ENCODE measurements around the gene ROR1. TPM values are rescaled to one million over a fixed set of nuclear protein-coding genes. Genes with fewer than 3 reads are reported as not detected.

Gene ROR1
- total RNA-seq, 1 experiment from 2014 or later: 2.7 TPM

DNA sequence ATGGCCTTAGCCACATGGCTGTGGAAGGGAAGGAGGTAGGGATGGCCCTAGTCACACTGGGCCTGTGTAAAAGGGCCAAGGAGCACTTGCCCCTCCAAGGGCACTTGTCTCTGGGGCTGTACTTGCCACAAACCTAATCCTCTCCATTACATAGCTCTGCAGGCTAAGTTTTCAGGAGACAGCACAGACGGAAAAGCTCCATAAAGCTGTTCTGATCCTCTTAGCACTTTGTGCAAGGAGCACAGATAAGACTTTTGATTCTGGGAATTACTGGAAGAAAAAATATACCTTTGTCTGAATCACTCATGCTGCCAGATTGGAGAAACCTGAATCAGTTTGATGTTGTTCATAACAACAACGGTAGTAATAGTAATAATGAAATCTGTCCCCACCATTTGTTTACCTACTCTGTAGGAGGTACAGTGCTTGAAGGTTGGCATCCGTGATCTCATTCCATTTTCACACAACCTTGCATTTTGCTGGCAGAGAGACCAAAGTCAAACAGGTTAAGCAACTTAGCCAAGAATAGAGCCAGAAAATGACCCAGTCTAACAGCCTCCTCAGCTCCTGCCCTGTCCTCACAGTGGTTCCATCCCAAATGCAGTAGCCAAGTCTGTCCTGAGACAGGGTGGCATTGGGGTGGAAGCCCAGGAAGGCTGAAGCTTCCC, 207.1 kb downstream of the ROR1 start:
- ChIA-PET RAD21 (ENCODE audit: low non-redundant PET in 1 of 2, low total read pairs in 2 of 2, uncharacterized antibody in 2 of 2, unreplicated experiment in 2 of 2) (no interaction called here), POLR2A (no interaction called here), CTCF (no interaction called here)
- H4K20me1 ChIP-seq (ENCODE audit: insufficient read depth): no peaks in the 10 kb centered on the region
- no peaks in the 10 kb centered on the region for H3K36me3 ChIP-seq (ENCODE audit: control insufficient read depth in 1 of 2, insufficient read depth in 2 of 2, low read length in 2 of 2)
- H3K4me2 ChIP-seq (ENCODE audit: low read length): peak overlapping the region; percentile 22
- H3K9me2 ChIP-seq (ENCODE audit: insufficient read depth): no peaks in the 10 kb centered on the region
- no peak for TF ChIP-seq POLR2A (IDR thresholded peaks at IDR 0.05; ENCODE audit: borderline replicate concordance, extremely low read depth, insufficient read depth, insufficient read length)
- peak; percentile 53; the same call in 1 of the 2 replicates for TF ChIP-seq SP1 (IDR thresholded peaks at IDR 0.05; ENCODE audit: low read depth)
- 0 out of 2 replicates have a peak, but pooled peaks have one; percentile 16 for TF ChIP-seq CEBPB (IDR thresholded peaks at IDR 0.05; ENCODE audit: low read depth)
- 0 out of 2 replicates have a peak, but pooled peaks have one; percentile 29 for TF ChIP-seq JUND (IDR thresholded peaks at IDR 0.05)
- no peak for DNase-seq (ENCODE audit: low read depth, low spot score)
- intact Hi-C loops (cut with micrococcal nuclease): no loop called here
- no peak overlapping the region for H2AFZ ChIP-seq (ENCODE audit: low read depth, low read length, poor library complexity, severe bottlenecking)
- H3K79me2 ChIP-seq (ENCODE audit: insufficient read depth, low read length): no peaks in the 10 kb centered on the region
- H3K27ac ChIP-seq (ENCODE audit: low read depth, low read length): peak overlapping the region; percentile 23; the same call in 1 of the 2 replicates
- no peaks in the 10 kb centered on the region for H3K27me3 ChIP-seq (ENCODE audit: insufficient read depth, low read length)
- H3K4me1 ChIP-seq (ENCODE audit: control insufficient read depth in 1 of 2, insufficient read depth in 2 of 2, low read length in 2 of 2): peaks cover 11 to 15% of the 10 kb centered on the region in 2 experiments; a peak in 2 of 4 replicates
- ATAC-seq: peak; percentile 61
- no peaks in the 10 kb centered on the region for H3K9me3 ChIP-seq (ENCODE audit: control insufficient read depth in 1 of 2, insufficient read depth in 1 of 2, low read depth in 1 of 2, low read length in 2 of 2)
- H3K9ac ChIP-seq (ENCODE audit: low read length): no peak overlapping the region
- H3K4me3 ChIP-seq (replicated peaks in 1 of 2; ENCODE audit: low read depth in 1 of 2, low read length in 2 of 2): no peak overlapping the region
- BruUV-seq (replicated peaks): no TSS peak

DNA sequence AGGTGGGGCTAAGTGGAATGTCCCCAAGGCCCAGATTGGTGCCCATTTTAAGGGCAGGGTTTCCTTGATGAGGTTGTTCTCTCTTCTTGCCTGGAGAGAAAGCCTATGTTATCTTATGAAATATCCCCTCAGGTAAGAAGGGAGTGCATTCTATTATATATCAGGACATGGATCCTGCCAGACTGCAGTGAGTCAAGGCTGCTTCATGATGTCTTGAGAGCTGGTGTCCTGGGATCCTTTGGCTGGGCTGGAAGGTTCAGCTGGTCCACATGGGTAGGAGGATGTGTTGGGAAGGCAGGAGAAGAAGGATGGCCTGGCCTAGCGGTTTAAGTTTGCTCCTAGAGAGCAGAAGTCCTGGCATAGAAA, 207.6 kb downstream of the ROR1 start:
- Histone ChIP-seq H3K4me2 (ENCODE audit: low read length) (peak overlapping the region; percentile 22), H4K20me1 (ENCODE audit: insufficient read depth) (no peaks in the 10 kb centered on the region), H3K27ac (ENCODE audit: low read depth, low read length) (0 out of 2 replicates have a peak overlapping the region, but pooled peaks have one; percentile 16), H3K36me3 (ENCODE audit: control insufficient read depth in 1 of 2, insufficient read depth in 2 of 2, low read length in 2 of 2) (no peaks in the 10 kb centered on the region), H3K27me3 (ENCODE audit: insufficient read depth, low read length) (no peaks in the 10 kb centered on the region), H3K79me2 (ENCODE audit: insufficient read depth, low read length) (no peaks in the 10 kb centered on the region), H3K4me3 (replicated peaks in 1 of 2; ENCODE audit: low read depth in 1 of 2, low read length in 2 of 2) (no peak overlapping the region), H3K9me3 (ENCODE audit: control insufficient read depth in 1 of 2, insufficient read depth in 1 of 2, low read depth in 1 of 2, low read length in 2 of 2) (no peaks in the 10 kb centered on the region), H3K4me1 (ENCODE audit: control insufficient read depth in 1 of 2, insufficient read depth in 2 of 2, low read length in 2 of 2) (peaks cover 11 to 15% of the 10 kb centered on the region in 2 experiments; a peak in 2 of 4 replicates), H3K9me2 (ENCODE audit: insufficient read depth) (no peaks in the 10 kb centered on the region), H3K9ac (ENCODE audit: low read length) (no peak overlapping the region), H2AFZ (ENCODE audit: low read depth, low read length, poor library complexity, severe bottlenecking) (no peak overlapping the region)
- ATAC-seq (no peak; the same call in 1 of the 2 replicates), DNase-seq (ENCODE audit: low read depth, low spot score) (no peak)
- CTCF ChIA-PET: no interaction called here
- TF ChIP-seq RAD21 (IDR thresholded peaks at IDR 0.05; ENCODE audit: low read depth) (no peak), EZH2phosphoT487 (IDR thresholded peaks at IDR 0.05; ENCODE audit: borderline replicate concordance) (no peak), ZNF274 (IDR thresholded peaks at IDR 0.05; ENCODE audit: low read depth, low read length) (no peak)
- TF ChIP-seq, protein P1, sequence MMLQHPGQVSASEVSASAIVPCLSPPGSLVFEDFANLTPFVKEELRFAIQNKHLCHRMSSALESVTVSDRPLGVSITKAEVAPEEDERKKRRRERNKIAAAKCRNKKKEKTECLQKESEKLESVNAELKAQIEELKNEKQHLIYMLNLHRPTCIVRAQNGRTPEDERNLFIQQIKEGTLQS (IDR thresholded peaks at IDR 0.05): no peak
- POLR2A ChIA-PET: no interaction called here
- RAD21 ChIA-PET (ENCODE audit: low non-redundant PET in 1 of 2, low total read pairs in 2 of 2, uncharacterized antibody in 2 of 2, unreplicated experiment in 2 of 2): no interaction called here
- intact Hi-C loops (cut with micrococcal nuclease): no loop called here
- no TSS peak for BruUV-seq (replicated peaks)

All from HCT116 (cell line).